Body of pancreas (tissue), 4 donors: ENCODE data around the gene MELK.

ENCODE experiments used
- POLR2A ChIP-seq, 3 donors: fragments of 450-650 bp; IDR thresholded peaks; one replicate each; pipeline ENCODE4 v1.6.1; 2016; ENCODE audit warnings: antibody characterized with exemption in 3 of 3, mild to moderate bottlenecking in 2 of 3
- TF ChIP-seq, protein P1 (sequence below), 7 experiments: fragments of 450-650 bp in 4 of 7; fragments of 200-600 bp in 3 of 7; sonication (generic) in 3 of 7; IDR thresholded peaks; one replicate each; pipeline ENCODE4 v1.5.1; 2016 to 2019; ENCODE audit warnings: antibody characterized with exemption in 7 of 7

GRCh38 chr9:36640771-36641381 lies 68.2 kb downstream of the MELK start:
- TF ChIP-seq, protein P1, sequence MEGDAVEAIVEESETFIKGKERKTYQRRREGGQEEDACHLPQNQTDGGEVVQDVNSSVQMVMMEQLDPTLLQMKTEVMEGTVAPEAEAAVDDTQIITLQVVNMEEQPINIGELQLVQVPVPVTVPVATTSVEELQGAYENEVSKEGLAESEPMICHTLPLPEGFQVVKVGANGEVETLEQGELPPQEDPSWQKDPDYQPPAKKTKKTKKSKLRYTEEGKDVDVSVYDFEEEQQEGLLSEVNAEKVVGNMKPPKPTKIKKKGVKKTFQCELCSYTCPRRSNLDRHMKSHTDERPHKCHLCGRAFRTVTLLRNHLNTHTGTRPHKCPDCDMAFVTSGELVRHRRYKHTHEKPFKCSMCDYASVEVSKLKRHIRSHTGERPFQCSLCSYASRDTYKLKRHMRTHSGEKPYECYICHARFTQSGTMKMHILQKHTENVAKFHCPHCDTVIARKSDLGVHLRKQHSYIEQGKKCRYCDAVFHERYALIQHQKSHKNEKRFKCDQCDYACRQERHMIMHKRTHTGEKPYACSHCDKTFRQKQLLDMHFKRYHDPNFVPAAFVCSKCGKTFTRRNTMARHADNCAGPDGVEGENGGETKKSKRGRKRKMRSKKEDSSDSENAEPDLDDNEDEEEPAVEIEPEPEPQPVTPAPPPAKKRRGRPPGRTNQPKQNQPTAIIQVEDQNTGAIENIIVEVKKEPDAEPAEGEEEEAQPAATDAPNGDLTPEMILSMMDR (IDR thresholded peaks at IDR 0.05): no peak
- no peak for TF ChIP-seq POLR2A (IDR thresholded peaks at IDR 0.05)
